ENCODE data around the gene MYL4. TPM values are rescaled to one million over a fixed set of nuclear protein-coding genes. Genes with fewer than 3 reads are reported as not detected.

MYL4 gene
- total and polyA plus RNA-seq, 2 of the 8 experiments (the other 6 are each of a cell fraction or from before 2014, with no cell fraction given), result 0.12 TPM; not detected in 1

DNA sequence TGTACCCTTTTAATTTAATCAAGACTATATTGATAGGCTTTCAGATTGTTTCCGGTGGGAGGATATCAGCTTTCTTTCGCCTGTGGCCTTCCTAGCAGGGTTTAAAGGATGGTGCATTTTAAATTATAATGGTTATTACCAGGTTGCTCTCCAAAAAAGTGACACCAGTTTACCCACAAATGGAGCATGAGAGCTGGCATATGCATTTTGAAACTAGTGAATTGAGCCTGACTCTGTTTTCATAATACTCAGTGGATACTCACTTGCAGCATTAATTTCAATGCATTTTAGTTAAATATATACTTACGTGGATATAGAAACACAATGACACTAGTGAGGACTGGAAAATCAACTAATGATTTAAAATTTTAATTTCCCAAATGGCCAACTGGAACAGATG lies 5.8 kb downstream of the MYL4 start:
- Histone ChIP-seq H2AK5ac (ENCODE audit: low read depth, low read length) (no peak overlapping the region), H3K23ac (ENCODE audit: insufficient read length) (no peak overlapping the region), H3K23me2 (ENCODE audit: low read depth, low read length) (no peaks in the 10 kb centered on the region), H3K79me2 (ENCODE audit: control insufficient read depth in 1 of 2, insufficient read depth in 2 of 2, low read length in 2 of 2) (no peaks in the 10 kb centered on the region), H2BK20ac (ENCODE audit: low read length) (no peak overlapping the region), H3K9ac (replicated peaks in 1 of 4; ENCODE audit: extremely low read depth in 1 of 4, low read depth in 3 of 4, low read length in 3 of 4) (no peak overlapping the region), H3K4me3 (ENCODE audit: extremely low read depth in 1 of 4, insufficient read depth in 2 of 4, low read depth in 3 of 4, low read length in 4 of 4) (no peak overlapping the region), H3K27ac (ENCODE audit: low read depth, low read length) (no peak overlapping the region), H2AFZ (ENCODE audit: low read length) (no peak overlapping the region), H3K36me3 (ENCODE audit: control insufficient read depth in 2 of 4, insufficient read depth in 4 of 4, low read length in 3 of 4) (no peaks in the 10 kb centered on the region), H3K56ac (replicated peaks; ENCODE audit: insufficient read length, low read depth, low read length) (no peak overlapping the region), H3K4me2 (ENCODE audit: insufficient read depth in 1 of 2, low read depth in 2 of 2, low read length in 2 of 2) (no peak overlapping the region), H4K91ac (replicated peaks; ENCODE audit: insufficient read length, low read length) (no peak overlapping the region), H3K18ac (ENCODE audit: extremely low read depth, low read length) (no peak overlapping the region), H2BK5ac (ENCODE audit: low read depth, low read length) (no peak overlapping the region), H2BK120ac (replicated peaks; ENCODE audit: low read depth, low read length) (no peak overlapping the region), H4K20me1 (replicated peaks in 1 of 2; ENCODE audit: control insufficient read depth in 1 of 2, insufficient read depth in 2 of 2, low read length in 2 of 2) (no peaks in the 10 kb centered on the region), H3K14ac (ENCODE audit: insufficient read length) (no peak overlapping the region), H4K5ac (ENCODE audit: insufficient read length, low read depth, low read length) (no peak overlapping the region), H4K8ac (ENCODE audit: extremely low read depth, insufficient read depth, low read length) (no peak overlapping the region), H3K27me3 (replicated peaks in 1 of 4; ENCODE audit: control insufficient read depth in 3 of 4, extremely low read depth in 1 of 4, insufficient read depth in 3 of 4, low read length in 3 of 4) (peaks cover 0 to 2% (median 0%) of the 10 kb centered on the region in 4 experiments; a peak in 1 of 7 replicates), H2BK15ac (ENCODE audit: low read length) (no peak overlapping the region), H3K9me3 (ENCODE audit: insufficient read depth in 2 of 2, low read depth in 1 of 2, low read length in 1 of 2) (no peaks in the 10 kb centered on the region), H3K79me1 (ENCODE audit: low read depth, low read length) (no peaks in the 10 kb centered on the region), H3K4ac (replicated peaks; ENCODE audit: insufficient read length, low read depth, low read length) (no peak overlapping the region), H2BK12ac (ENCODE audit: low read depth, low read length) (no peak overlapping the region), H3K4me1 (replicated peaks in 1 of 4; ENCODE audit: control insufficient read depth in 3 of 4, insufficient read depth in 4 of 4, low read length in 3 of 4) (no peaks in the 10 kb centered on the region)
- ChIA-PET CTCF (ENCODE audit: partially characterized antibody) (interaction anchor here (0.6 kb wide), 1 partner anchor 64 kb away, joined by 3 read pairs; no protein-coding TSS in a partner anchor), POLR2A (ENCODE audit: partially characterized antibody) (no interaction called here)
- FAIRE-seq (no peak), DNase-seq (ENCODE audit: low read depth in 1 of 2, low spot score in 2 of 2) (no peak)
- WGBS, 2 experiments (ENCODE audit: extremely low coverage in 1 of 2, insufficient coverage in 1 of 2, insufficient read length in 1 of 2, insufficient replicate concordance in 2 of 2, low coverage in 1 of 2, low lambda C conversion rate in 2 of 2, missing lambda C conversion rate in 1 of 2), result 85% methylated on average over 3 of the region's 3 CpGs; no CpG with 5 or more reads in 1 of the 2 experiments
- TF ChIP-seq RAD21 (IDR thresholded peaks at IDR 0.05 in 1 of 2, conservative IDR thresholded peaks at IDR 0.05 in 1 of 2; ENCODE audit: low read depth in 2 of 2, low read length in 2 of 2) (no peak), SP4 (IDR thresholded peaks at IDR 0.05; ENCODE audit: low read length) (no peak), HDAC6 (IDR thresholded peaks at IDR 0.05; ENCODE audit: low read depth, low read length) (no peak), SIN3A (conservative IDR thresholded peaks at IDR 0.05 in 1 of 2, IDR thresholded peaks at IDR 0.05 in 1 of 2; ENCODE audit: low read depth in 1 of 2, low read length in 2 of 2) (no peak), SAP30 (IDR thresholded peaks at IDR 0.05; ENCODE audit: insufficient read depth, insufficient replicate concordance, low read length) (no peak)
